Epithelial cell of alveolus of lung (primary cell): ENCODE results near the gene SAMD1. TPM values are rescaled to one million over a fixed set of nuclear protein-coding genes. Genes with fewer than 3 reads are reported as not detected.

Experiments
- total RNA-seq: library from RNA; depleted of rRNA; stranded (reverse); fragments of >200 nt; gene quantifications from 2 replicates; pipeline ENCODE4 v1.2.1, GENCODE V29; 2015

SAMD1 gene
- 36.0 and 48.6 TPM in 2 replicates for total RNA-seq

GRCh38 chr19:14090509-14091080, at the start of gene SAMD1:
Gene SAMD1 (minus strand): TSS chr19:14090751.

DNA sequence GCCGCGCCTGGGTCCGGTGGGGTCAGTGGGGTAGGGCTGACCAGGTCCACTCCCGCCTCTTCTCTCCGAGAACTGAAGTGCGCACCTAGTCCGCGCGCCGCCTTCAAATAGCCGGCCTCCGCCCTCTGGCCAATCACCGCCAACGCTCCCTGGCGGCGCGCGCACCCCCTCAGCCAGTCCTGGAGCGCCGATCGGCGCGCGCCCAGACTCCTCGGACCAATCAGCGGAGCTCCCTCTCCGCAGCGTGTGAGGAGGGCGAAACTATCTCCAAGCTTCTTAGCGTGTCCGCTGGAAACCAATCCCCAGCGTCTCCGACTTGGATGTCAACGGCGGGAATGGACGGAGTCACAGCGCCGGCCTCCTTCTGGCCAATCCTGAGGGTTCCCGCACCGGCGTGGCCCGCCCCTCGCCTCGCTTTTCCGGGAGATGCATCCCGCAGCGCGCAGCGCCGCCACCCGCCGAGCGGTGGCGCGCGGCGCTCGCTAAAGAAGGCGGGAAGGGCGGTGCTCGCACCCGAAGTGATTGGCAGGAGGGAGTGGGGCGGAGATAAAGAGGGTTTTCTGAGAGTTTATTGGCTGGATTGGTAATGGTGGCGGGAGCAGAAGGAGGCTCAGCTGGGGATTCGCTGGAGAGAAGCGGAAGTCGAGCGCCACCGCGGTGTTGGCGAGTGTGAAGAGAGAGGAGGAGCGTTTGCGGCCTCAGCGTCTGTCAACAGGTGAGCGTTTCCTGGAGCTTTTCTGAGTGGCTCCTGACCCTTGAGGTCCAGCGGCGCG, 46.1 kb upstream of the SAMD1 start, which contains the start of gene ASF1B:
TSS of gene ASF1B (minus strand) at position 81 of the 773 bp plus-strand sequence. CDS start 133 bp downstream, outside the sequence.

GRCh38 chr19:14117668-14118164, 27.2 kb upstream of the SAMD1 start, which contains the start of gene PRKACA:
Gene PRKACA (minus strand): TSS chr19:14117762. CDS start chr19:14117547, 215 bp downstream.

DNA sequence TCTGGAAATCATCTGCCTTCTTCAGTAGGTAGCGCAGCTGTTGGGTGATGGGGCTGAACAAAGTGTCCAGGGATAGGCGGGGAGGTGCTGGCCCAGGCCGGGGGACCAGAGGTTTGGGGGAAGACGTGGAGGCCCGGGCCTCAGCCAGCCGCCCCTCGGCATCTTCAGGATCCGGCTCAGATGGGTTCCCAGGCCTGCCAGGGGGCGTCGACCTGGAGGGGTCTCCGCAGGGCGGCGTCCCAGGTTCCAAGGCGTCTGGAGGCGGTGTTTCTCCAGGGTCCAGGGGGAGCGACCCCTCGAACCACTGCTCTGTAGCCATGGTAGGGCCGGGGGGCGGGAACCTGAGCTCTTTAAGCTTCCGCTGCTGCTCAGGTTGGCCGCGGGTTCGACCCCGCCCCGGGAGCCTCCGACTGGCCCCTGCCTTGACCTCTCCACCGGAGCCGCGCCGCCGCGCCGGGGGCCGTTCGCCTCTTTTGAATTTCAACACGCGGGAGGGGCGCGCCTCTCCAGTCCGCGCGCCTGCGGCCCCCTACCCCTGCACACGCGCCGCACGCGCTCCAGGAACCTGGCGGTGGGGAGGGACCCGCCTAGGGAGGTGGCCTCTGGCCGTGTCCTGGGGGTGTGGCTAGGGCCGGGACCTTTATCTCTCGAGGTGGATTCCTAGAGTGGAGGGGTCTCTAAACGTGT, 5.1 kb downstream of the SAMD1 start, which contains the start of gene C19orf67:
TSS of gene C19orf67 (minus strand) at position 475 of the 687 bp plus-strand sequence. CDS start at position 319, 156 bp downstream.

DNA sequence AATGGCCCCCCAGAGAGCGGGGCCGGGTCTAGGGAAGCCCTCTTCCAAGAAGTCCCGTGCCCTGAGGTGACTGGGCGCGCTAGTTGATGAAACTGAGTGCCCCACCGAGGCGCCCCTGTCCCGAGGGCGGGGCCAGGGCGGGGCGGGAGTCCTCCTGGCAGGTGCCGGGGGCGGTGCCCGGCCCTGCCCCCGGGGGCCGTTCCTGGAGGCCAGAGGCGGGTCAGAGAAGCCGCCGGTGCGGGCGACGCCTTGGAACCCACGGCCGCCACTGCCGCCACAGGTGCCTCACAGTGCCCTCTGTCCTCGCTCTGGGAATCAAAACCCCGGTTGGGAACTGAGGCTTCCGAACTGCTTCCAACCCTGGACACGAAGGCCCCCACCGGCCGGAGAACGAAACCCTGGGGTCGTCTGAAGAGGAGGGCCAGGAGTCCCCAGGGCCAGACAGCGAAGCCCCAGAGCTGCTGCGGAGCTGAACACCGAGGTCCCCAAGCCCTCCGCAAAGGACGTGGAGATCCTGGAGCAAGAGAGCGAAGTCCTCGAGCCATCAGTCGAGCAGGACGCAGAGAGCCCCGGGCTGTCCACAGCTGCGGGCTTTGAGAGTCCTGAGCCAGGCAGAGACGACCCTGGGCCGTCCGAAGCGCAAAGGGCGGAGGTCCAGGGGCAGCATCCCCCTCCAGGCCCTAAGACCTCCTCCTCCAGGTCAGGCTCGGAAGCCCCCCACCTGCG, 17.9 kb downstream of the SAMD1 start, which contains the start of gene MISP3:
TSS of gene MISP3 (plus strand) at position 252 of the 726 bp plus-strand sequence. CDS start 524 bp downstream, outside the sequence.

DNA sequence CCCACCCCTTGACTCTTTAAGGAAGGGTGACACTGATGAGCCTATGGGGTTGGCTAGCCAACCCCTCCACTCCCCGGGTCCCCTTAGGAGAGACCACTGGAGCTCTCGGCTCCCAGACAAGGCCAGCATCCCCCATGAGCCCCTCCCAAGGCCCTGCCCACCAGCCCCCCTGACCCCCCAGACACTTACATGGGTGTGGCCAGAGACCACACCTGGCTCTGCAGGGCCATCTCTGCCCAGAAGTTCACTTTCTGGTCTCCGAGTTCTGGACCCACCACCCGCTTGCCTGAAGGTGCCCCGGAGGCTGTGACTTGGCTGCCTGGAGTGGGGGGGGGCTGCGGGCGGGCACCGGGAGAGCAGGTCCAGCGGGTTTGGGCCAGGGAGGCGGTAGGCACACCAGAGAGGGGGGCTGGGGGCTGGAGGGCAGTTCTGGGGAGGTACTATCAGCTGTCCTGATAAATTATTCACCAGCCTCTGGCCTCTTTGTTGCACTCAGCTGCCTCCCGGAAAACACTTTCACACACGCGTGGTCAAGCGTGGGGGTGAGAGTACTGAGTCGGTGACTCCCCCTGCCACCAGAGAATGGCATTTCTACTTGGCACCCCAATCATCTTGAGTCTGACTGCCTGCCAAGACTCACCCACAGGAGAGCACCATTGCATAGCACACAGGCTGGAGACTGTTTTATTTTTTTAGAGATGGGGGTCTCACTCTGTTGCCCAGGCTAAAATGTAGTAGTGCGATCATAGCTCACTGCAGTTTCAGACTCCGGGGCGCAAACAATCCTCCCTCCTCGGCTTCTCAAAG, 28.6 kb downstream of the SAMD1 start, which contains the start of gene PALM3:
TSS of gene PALM3 (minus strand) at position 326 of the 807 bp plus-strand sequence. CDS start at position 230, 96 bp downstream.

Other genes starting within 250 kb of the SAMD1 start
- not detected in 2 replicates for gene NANOS3, start 213.6 kb downstream of the SAMD1 start, total RNA-seq
- 0.26 TPM in 1 of 2 replicates, not detected in the other for gene BRME1, start 184.6 kb downstream of the SAMD1 start, total RNA-seq
- gene CC2D1A, start 184.6 kb downstream of the SAMD1 start, total RNA-seq = 15.9 and 26.7 TPM in 2 replicates
- gene PODNL1, start 152.3 kb downstream of the SAMD1 start, total RNA-seq = 1.7 and 38.1 TPM in 2 replicates
- 13.9 and 25.1 TPM in 2 replicates for gene DCAF15, start 138.2 kb downstream of the SAMD1 start, total RNA-seq
- 5.2 and 6.9 TPM in 2 replicates for gene RFX1, start 84.4 kb downstream of the SAMD1 start, total RNA-seq
- gene RLN3, start 62.6 kb downstream of the SAMD1 start, total RNA-seq = not detected in 2 replicates
- gene IL27RA, start 59.0 kb downstream of the SAMD1 start, total RNA-seq = 2.9 and 11.6 TPM in 2 replicates
- gene PALM3, start 28.7 kb downstream of the SAMD1 start, total RNA-seq = 0.39 TPM in 1 of 2 replicates, not detected in the other
- gene MISP3, start 18.0 kb downstream of the SAMD1 start, total RNA-seq = 1.2 and 1.8 TPM in 2 replicates
- gene C19orf67, start 5.0 kb downstream of the SAMD1 start, total RNA-seq = not detected in 2 replicates
- 67.5 and 75.4 TPM in 2 replicates for gene PRKACA, start 27.0 kb upstream of the SAMD1 start, total RNA-seq
- 14.6 and 26.4 TPM in 2 replicates for gene ASF1B, start 45.8 kb upstream of the SAMD1 start, total RNA-seq
- 5.6 and 28.9 TPM in 2 replicates for gene ADGRL1, start 115.4 kb upstream of the SAMD1 start, total RNA-seq